Measurements from ENCODE around the gene ATP2C2. TPM values are rescaled to one million over a fixed set of nuclear protein-coding genes. Genes with fewer than 3 reads are reported as not detected.
"Not testable (repeated sequence)": the region's sequence is repeated elsewhere in the genome, so short reads cannot be mapped to it uniquely, and the experiment has no call there.

Gene ATP2C2
- total RNA-seq, 1 donor from 2014 or later = not detected

GRCh38 chr16:84398701-84399100, 30.4 kb downstream of the ATP2C2 start:
- peaks cover 7% of the 10 kb centered on the region for H3K9me3 Mint-ChIP-seq
- H3K27me3 Mint-ChIP-seq (ENCODE audit: insufficient read depth, low read depth) = peaks cover 12% of the 10 kb centered on the region
- Histone ChIP-seq H3K27ac (no peak overlapping the region), H3K9ac (no peak overlapping the region), H4K20me1 (ENCODE audit: low read depth) (no peaks in the 10 kb centered on the region), H3K4me2 (no peak overlapping the region), H3F3A (ENCODE audit: low read depth) (no peaks in the 10 kb centered on the region), H3K27me3 (no peaks in the 10 kb centered on the region), H3K4me3 (no peak overlapping the region), H3K9me3 (ENCODE audit: low read depth) (no peaks in the 10 kb centered on the region), H3K4me1 (peaks cover 12% of the 10 kb centered on the region), H2AFZ (replicated peaks) (no peak overlapping the region), H3K36me3 (no peaks in the 10 kb centered on the region), H3K79me2 (ENCODE audit: low read depth) (no peaks in the 10 kb centered on the region)
- no peak for TF ChIP-seq EZH2phosphoT487 (IDR thresholded peaks at IDR 0.05)
- TF ChIP-seq EZH2 (IDR thresholded peaks at IDR 0.05) = no peak
- no peak for TF ChIP-seq CTCF (IDR thresholded peaks at IDR 0.05)
- H3K4me1 Mint-ChIP-seq = peaks cover 21% of the 10 kb centered on the region
- no peaks in the 10 kb centered on the region for H3K36me3 Mint-ChIP-seq
- H3K4me3 Mint-ChIP-seq = no peak overlapping the region
- DNase-seq (ENCODE audit: low spot score) = no peak
- no peak overlapping the region for H3K27ac Mint-ChIP-seq

GRCh38 chr16:84399912-84400311, 31.6 kb downstream of the ATP2C2 start:
- H4K20me1 ChIP-seq (ENCODE audit: low read depth); H3K4me3 Mint-ChIP-seq; DNase-seq (ENCODE audit: low spot score); H3K4me2 ChIP-seq; H3K36me3 Mint-ChIP-seq; H3K27ac Mint-ChIP-seq; H3K36me3 ChIP-seq; H3K79me2 ChIP-seq (ENCODE audit: low read depth); H3K9me3 ChIP-seq (ENCODE audit: low read depth); H3K27ac ChIP-seq; H3K9me3 Mint-ChIP-seq; H3K9ac ChIP-seq; H2AFZ ChIP-seq (replicated peaks); H3K27me3 Mint-ChIP-seq (ENCODE audit: insufficient read depth, low read depth); H3K27me3 ChIP-seq; H3K4me3 ChIP-seq; H3F3A ChIP-seq (ENCODE audit: low read depth): not testable (repeated sequence)
- H3K4me1 Mint-ChIP-seq = peaks cover 16% of the 10 kb centered on the region
- peaks cover 12% of the 10 kb centered on the region for H3K4me1 ChIP-seq

GRCh38 chr16:84403435-84403834, 35.1 kb downstream of the ATP2C2 start:
- H3F3A ChIP-seq (ENCODE audit: low read depth); H3K27me3 Mint-ChIP-seq (ENCODE audit: insufficient read depth, low read depth); DNase-seq (ENCODE audit: low spot score): not testable (repeated sequence)

GRCh38 chr16:84404324-84404723, 36.0 kb downstream of the ATP2C2 start:
- TF ChIP-seq EZH2 (IDR thresholded peaks at IDR 0.05) = no peak
- TF ChIP-seq EZH2phosphoT487 (IDR thresholded peaks at IDR 0.05) = no peak
- no peak for TF ChIP-seq CTCF (IDR thresholded peaks at IDR 0.05)
- H3K36me3 Mint-ChIP-seq = no peaks in the 10 kb centered on the region
- peaks cover 10% of the 10 kb centered on the region for H3K27me3 Mint-ChIP-seq (ENCODE audit: insufficient read depth, low read depth)

More at GRCh38 chr16:84403435-84403834, 35.1 kb downstream of the ATP2C2 start:
- H4K20me1 ChIP-seq (ENCODE audit: low read depth); H3K36me3 ChIP-seq; H3K4me2 ChIP-seq; H3K4me3 Mint-ChIP-seq; H2AFZ ChIP-seq (replicated peaks); H3K27me3 ChIP-seq; H3K27ac Mint-ChIP-seq; H3K4me1 ChIP-seq; H3K4me3 ChIP-seq; H3K9me3 ChIP-seq (ENCODE audit: low read depth); H3K36me3 Mint-ChIP-seq; H3K9me3 Mint-ChIP-seq; H3K79me2 ChIP-seq (ENCODE audit: low read depth); H3K27ac ChIP-seq; H3K9ac ChIP-seq: not testable (repeated sequence)
- peaks cover 21% of the 10 kb centered on the region for H3K4me1 Mint-ChIP-seq

More at GRCh38 chr16:84404324-84404723, 36.0 kb downstream of the ATP2C2 start:
- Histone ChIP-seq H3K27ac (no peak overlapping the region), H3K27me3 (no peaks in the 10 kb centered on the region), H3F3A (ENCODE audit: low read depth) (no peaks in the 10 kb centered on the region), H3K36me3 (no peaks in the 10 kb centered on the region), H3K9me3 (ENCODE audit: low read depth) (no peaks in the 10 kb centered on the region), H2AFZ (replicated peaks) (no peak overlapping the region), H4K20me1 (ENCODE audit: low read depth) (no peaks in the 10 kb centered on the region), H3K4me2 (no peak overlapping the region), H3K4me1 (no peaks in the 10 kb centered on the region), H3K9ac (no peak overlapping the region), H3K79me2 (ENCODE audit: low read depth) (no peaks in the 10 kb centered on the region), H3K4me3 (no peak overlapping the region)
- DNase-seq (ENCODE audit: low spot score) = no peak
- Mint-ChIP-seq H3K4me3 (no peak overlapping the region), H3K9me3 (peaks cover 7% of the 10 kb centered on the region), H3K4me1 (peaks cover 21% of the 10 kb centered on the region), H3K27ac (no peak overlapping the region)

Measured in neural progenitor cell (in vitro differentiated cells).